Measurements from ENCODE around the gene LINGO4.

DNA sequence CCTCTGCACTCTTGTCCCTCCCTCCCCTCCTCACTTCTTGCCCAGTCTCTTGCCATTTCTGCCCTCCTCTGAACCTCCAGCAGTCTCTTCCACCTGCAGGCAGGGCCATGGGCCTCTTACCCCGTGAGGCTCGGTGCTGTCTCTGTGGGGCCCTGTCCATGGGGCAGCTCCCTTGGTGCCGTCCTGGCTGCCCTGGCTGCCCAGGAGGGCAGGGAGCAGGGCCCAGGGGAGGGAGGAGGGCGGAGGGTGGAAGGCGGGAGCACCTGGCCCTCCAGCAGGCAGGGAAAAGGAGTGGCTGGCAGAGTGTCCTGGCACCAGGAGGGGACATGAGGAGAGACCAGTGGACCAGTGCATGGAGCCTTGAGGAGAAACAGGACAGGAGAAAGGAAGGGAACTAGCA is 26.4 kb upstream of the LINGO4 start, which contains the start of gene RORC:
- TF ChIP-seq, protein P1, sequence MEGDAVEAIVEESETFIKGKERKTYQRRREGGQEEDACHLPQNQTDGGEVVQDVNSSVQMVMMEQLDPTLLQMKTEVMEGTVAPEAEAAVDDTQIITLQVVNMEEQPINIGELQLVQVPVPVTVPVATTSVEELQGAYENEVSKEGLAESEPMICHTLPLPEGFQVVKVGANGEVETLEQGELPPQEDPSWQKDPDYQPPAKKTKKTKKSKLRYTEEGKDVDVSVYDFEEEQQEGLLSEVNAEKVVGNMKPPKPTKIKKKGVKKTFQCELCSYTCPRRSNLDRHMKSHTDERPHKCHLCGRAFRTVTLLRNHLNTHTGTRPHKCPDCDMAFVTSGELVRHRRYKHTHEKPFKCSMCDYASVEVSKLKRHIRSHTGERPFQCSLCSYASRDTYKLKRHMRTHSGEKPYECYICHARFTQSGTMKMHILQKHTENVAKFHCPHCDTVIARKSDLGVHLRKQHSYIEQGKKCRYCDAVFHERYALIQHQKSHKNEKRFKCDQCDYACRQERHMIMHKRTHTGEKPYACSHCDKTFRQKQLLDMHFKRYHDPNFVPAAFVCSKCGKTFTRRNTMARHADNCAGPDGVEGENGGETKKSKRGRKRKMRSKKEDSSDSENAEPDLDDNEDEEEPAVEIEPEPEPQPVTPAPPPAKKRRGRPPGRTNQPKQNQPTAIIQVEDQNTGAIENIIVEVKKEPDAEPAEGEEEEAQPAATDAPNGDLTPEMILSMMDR (conservative IDR thresholded peaks at IDR 0.05), result no peak
- TF ChIP-seq EZH2 (IDR thresholded peaks at IDR 0.05; ENCODE audit: low read depth), result no peak
